DOHH2 (cell line): Measurements from ENCODE around the gene FCHSD2.
A peak's percentile ranks its signal among the peaks of the same experiment; 100 is the strongest.

Source experiments
- H3F3A ChIP-seq: fragments of 200-600 bp; sonication (generic), shearing (Covaris generic); 2 replicates; pipeline ENCODE4 v1.6.0; 2016; ENCODE audit warnings: antibody characterized with exemption, mild to moderate bottlenecking; ENCODE audit not compliant: control insufficient read depth, insufficient read depth
- H3K27ac ChIP-seq: fragments of 200-600 bp; sonication (generic); 2 replicates; pipeline ENCODE4 v1.5.1; 2014; ENCODE audit warnings: low read depth, mild to moderate bottlenecking, low read length, moderate library complexity
- H3K27me3 ChIP-seq: fragments of 200-600 bp; sonication (generic); 2 replicates; pipeline ENCODE4 v1.6.1; 2014; ENCODE audit warnings: mild to moderate bottlenecking, low read length, mixed read lengths; ENCODE audit not compliant: control insufficient read depth
- H3K36me3 ChIP-seq: fragments of 200-600 bp; sonication (generic); 2 replicates; pipeline ENCODE4 v1.6.1; 2014; ENCODE audit warnings: mild to moderate bottlenecking, low read length, moderate library complexity, mixed read lengths; ENCODE audit not compliant: control insufficient read depth
- H3K4me1 ChIP-seq: fragments of 200-600 bp; sonication (generic); 2 replicates; pipeline ENCODE4 v1.6.1; 2014; ENCODE audit warnings: mild to moderate bottlenecking, low read length, mixed read lengths; ENCODE audit not compliant: control insufficient read depth
- H3K4me2 ChIP-seq: fragments of 200-600 bp; sonication (generic); 2 replicates; pipeline ENCODE4 v1.6.0; 2014; ENCODE audit warnings: mild to moderate bottlenecking, low read length, moderate library complexity
- H3K4me3 ChIP-seq: fragments of 200-600 bp; sonication (generic); 2 replicates; pipeline ENCODE4 v1.5.1; 2014; ENCODE audit warnings: mild to moderate bottlenecking, low read length, mixed read lengths
- H3K79me2 ChIP-seq: fragments of 200-600 bp; sonication (generic); 2 replicates; pipeline ENCODE4 v1.6.1; 2014; ENCODE audit warnings: mild to moderate bottlenecking, low read length, mixed read lengths; ENCODE audit not compliant: control insufficient read depth
- H3K9me2 ChIP-seq: fragments of 200-600 bp; sonication (generic); replicated peaks from 2 replicates; pipeline ENCODE4 v1.6.1; 2014; ENCODE audit warnings: mild to moderate bottlenecking, low read length, mixed read lengths; ENCODE audit not compliant: control insufficient read depth
- H3K9me3 ChIP-seq: fragments of 200-600 bp; sonication (generic); 2 replicates; pipeline ENCODE4 v1.6.1; 2014; ENCODE audit warnings: antibody characterized with exemption, low read length, mixed read lengths; ENCODE audit not compliant: control insufficient read depth, insufficient read depth
- H4K20me1 ChIP-seq: fragments of 200-600 bp; sonication (generic); 2 replicates; pipeline ENCODE4 v1.6.0; 2014; ENCODE audit warnings: low read depth, mild to moderate bottlenecking, antibody characterized with exemption, low read length, moderate library complexity; ENCODE audit not compliant: control insufficient read depth, insufficient read depth
- EZH2phosphoT487 ChIP-seq: fragments of 200-600 bp; sonication (generic); IDR thresholded peaks from 2 replicates; pipeline ENCODE4 v1.6.1; 2017; ENCODE audit warnings: borderline replicate concordance, mild to moderate bottlenecking, antibody characterized with exemption, low read length, moderate library complexity, mixed read lengths
- TF ChIP-seq, protein P1 (sequence below): fragments of 200-600 bp; sonication (generic); IDR thresholded peaks from one replicate; pipeline ENCODE4 v1.5.1; 2014; ENCODE audit warnings: antibody characterized with exemption, mild to moderate bottlenecking, low read depth, low read length; ENCODE audit not compliant: poor library complexity, severe bottlenecking

FCHSD2 gene

GRCh38 chr11:72815110-72815618, 327.0 kb downstream of the FCHSD2 start:
- Histone ChIP-seq H3K4me2 (peak overlapping the region; percentile 84), H3K9me3 (no peaks in the 10 kb centered on the region), H3K27ac (peak overlapping the region; percentile 77), H3K79me2 (peaks cover 71% of the 10 kb centered on the region), H3K27me3 (no peaks in the 10 kb centered on the region), H3K36me3 (peaks cover 75% of the 10 kb centered on the region), H3K9me2 (no peaks in the 10 kb centered on the region), H3F3A (peaks cover 4% of the 10 kb centered on the region; the same call in 1 of the 2 replicates), H3K4me3 (peak overlapping the region; percentile 79), H3K4me1 (peaks cover 27% of the 10 kb centered on the region), H4K20me1 (peaks cover 6% of the 10 kb centered on the region; the same call in 1 of the 2 replicates)
- no peak for TF ChIP-seq EZH2phosphoT487
- TF ChIP-seq, protein P1, sequence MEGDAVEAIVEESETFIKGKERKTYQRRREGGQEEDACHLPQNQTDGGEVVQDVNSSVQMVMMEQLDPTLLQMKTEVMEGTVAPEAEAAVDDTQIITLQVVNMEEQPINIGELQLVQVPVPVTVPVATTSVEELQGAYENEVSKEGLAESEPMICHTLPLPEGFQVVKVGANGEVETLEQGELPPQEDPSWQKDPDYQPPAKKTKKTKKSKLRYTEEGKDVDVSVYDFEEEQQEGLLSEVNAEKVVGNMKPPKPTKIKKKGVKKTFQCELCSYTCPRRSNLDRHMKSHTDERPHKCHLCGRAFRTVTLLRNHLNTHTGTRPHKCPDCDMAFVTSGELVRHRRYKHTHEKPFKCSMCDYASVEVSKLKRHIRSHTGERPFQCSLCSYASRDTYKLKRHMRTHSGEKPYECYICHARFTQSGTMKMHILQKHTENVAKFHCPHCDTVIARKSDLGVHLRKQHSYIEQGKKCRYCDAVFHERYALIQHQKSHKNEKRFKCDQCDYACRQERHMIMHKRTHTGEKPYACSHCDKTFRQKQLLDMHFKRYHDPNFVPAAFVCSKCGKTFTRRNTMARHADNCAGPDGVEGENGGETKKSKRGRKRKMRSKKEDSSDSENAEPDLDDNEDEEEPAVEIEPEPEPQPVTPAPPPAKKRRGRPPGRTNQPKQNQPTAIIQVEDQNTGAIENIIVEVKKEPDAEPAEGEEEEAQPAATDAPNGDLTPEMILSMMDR = peak; percentile 19

DNA sequence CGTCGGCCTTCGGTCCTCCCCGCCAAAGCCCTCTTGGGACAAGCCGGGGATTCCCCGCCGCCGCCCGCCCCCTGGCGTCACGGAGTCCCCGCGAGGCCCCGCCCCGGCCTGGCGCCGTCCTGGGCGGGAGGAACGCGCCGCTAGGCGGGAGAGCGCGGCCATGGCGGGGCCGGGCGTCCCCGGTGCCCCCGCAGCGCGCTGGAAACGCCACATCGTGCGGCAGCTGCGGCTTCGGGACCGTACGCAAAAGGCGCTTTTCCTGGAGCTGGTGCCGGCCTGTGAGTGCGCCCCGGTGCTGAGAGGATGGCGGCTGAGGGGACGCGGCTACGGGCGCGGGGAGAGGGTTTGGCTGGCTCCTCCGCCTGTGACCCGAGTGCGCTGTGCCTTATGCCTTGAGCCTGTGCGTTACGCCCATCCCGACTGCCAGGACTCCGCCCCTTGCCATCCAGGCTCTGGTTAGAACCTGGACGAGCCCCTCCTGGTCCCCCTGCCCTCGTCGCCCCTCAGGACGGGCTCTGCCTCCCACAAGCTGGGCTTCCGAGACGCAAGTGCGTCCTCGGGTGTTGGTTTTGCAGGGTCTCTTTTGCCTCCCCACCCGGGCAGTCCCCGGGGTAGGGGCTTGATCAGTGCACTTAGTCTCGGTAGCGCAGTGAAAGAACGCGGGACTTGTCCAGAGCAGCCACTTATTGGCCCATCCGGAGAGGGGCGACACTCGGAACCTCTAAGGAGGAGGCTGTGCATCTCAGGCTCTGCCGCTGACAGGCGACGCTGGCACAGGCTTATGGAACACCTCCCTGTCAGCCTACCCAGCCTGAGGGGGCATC, 327.6 kb downstream of the FCHSD2 start, which contains the start of gene ATG16L2:
Gene ATG16L2, plus strand, starts transcription at position 126 of the 824 bp plus-strand sequence. Its CDS starts 35 bp downstream, at position 161.
- Histone ChIP-seq H3K4me1 (peaks cover 27% of the 10 kb centered on the region), H3K9me2 (no peaks in the 10 kb centered on the region), H3K27ac (peak within 1 kb of the TSS; percentile 77), H4K20me1 (peaks cover 7% of the 10 kb centered on the region; the same call in 1 of the 2 replicates), H3K79me2 (peaks cover 71% of the 10 kb centered on the region), H3K4me2 (peak within 1 kb of the TSS; percentile 84), H3F3A (peaks cover 4% of the 10 kb centered on the region; the same call in 1 of the 2 replicates), H3K4me3 (peak within 1 kb of the TSS; percentile 79), H3K9me3 (no peaks in the 10 kb centered on the region), H3K36me3 (peaks cover 81% of the 10 kb centered on the region), H3K27me3 (no peaks in the 10 kb centered on the region)
- TF ChIP-seq, protein P1 = peak; percentile 42
- TF ChIP-seq EZH2phosphoT487 = no peak

DNA sequence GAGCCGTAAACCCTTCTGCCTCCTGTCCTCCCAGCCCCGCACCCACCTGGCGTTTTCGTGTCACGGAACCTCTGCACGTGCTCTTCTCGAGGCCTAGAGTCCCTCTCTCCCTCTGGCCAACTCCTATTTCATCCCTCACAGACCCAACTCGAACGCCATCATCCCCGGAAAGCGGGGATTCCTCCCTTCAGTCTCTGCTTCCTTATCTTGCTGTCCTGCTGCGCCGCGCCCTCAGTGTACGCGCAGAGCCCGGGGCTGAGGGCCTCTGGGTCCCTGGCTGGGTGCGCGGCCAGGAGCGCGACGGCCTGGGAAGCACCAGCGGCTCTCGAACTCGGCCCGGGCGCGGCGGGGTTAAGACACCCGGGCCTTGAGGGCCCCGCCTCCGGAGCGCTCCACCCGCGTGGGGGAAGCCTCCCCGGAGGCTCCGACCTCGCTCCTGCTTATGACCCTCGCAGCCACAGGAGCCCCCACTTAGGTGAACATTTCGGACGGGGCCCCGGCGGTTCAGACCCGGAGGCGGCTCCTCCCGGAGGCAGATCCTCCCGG, 328.3 kb downstream of the FCHSD2 start:
- Histone ChIP-seq H3K79me2 (peaks cover 71% of the 10 kb centered on the region), H4K20me1 (peaks cover 7% of the 10 kb centered on the region; the same call in 1 of the 2 replicates), H3K36me3 (peaks cover 81% of the 10 kb centered on the region), H3K27ac (peak overlapping the region; percentile 77), H3K4me3 (peak overlapping the region; percentile 79), H3K27me3 (no peaks in the 10 kb centered on the region), H3K4me2 (peak overlapping the region; percentile 84), H3K4me1 (peaks cover 31% of the 10 kb centered on the region), H3K9me3 (no peaks in the 10 kb centered on the region), H3F3A (peaks cover 7% of the 10 kb centered on the region; the same call in 1 of the 2 replicates), H3K9me2 (no peaks in the 10 kb centered on the region)
- TF ChIP-seq, protein P1 = no peak
- no peak for TF ChIP-seq EZH2phosphoT487
